ENCODE data around the gene GALNT16. TPM values are rescaled to one million over a fixed set of nuclear protein-coding genes. Genes with fewer than 3 reads are reported as not detected.

The GALNT16 gene
- total and polyA plus RNA-seq, 7 donors: 2.4 to 20.5 (median 5.3) TPM; not detected in 1

- Histone ChIP-seq H3K36me3 (no peaks in the 10 kb centered on the region), H3K9me3 (no peaks in the 10 kb centered on the region), H3K4me1 (no peaks in the 10 kb centered on the region), H3K27me3 (no peaks in the 10 kb centered on the region), H3K27ac (no peak overlapping the region), H3K4me3 (no peak overlapping the region)
- intact Hi-C loops (cut with DNase I): no loop called here
- DNase-seq: peak; percentile 11
- TF ChIP-seq EP300 (IDR thresholded peaks at IDR 0.05) (no peak), CTCF (IDR thresholded peaks at IDR 0.05) (no peak), POLR2AphosphoS5 (IDR thresholded peaks at IDR 0.05) (no peak), POLR2A (IDR thresholded peaks at IDR 0.05) (no peak)
- 83 to 91% methylated on average over 4 of the region's 4 CpGs for WGBS, 2 donors
Measured at GRCh38 chr14:69331206-69331605, 71.2 kb downstream of the GALNT16 start.

GRCh38 chr14:69332782-69333395 lies 72.9 kb downstream of the GALNT16 start:
- H3K9me3 ChIP-seq: no peaks in the 10 kb centered on the region
- 81 to 84% methylated on average over 13 of the region's 13 CpGs for WGBS, 2 donors
- H3K27ac ChIP-seq: no peak overlapping the region
- intact Hi-C loops (cut with DNase I): no loop called here
- no peak for TF ChIP-seq POLR2A (IDR thresholded peaks at IDR 0.05)
- TF ChIP-seq CTCF (IDR thresholded peaks at IDR 0.05): no peak
- no peak for TF ChIP-seq POLR2AphosphoS5 (IDR thresholded peaks at IDR 0.05)
- no peak for TF ChIP-seq EP300 (IDR thresholded peaks at IDR 0.05)
- no peaks in the 10 kb centered on the region for H3K36me3 ChIP-seq
- H3K4me3 ChIP-seq: no peak overlapping the region
- no peak for DNase-seq
- H3K27me3 ChIP-seq: no peaks in the 10 kb centered on the region
- H3K4me1 ChIP-seq: no peaks in the 10 kb centered on the region

GRCh38 chr14:69333791-69334337 lies 73.9 kb downstream of the GALNT16 start:
- 65 to 68% methylated on average over 4 of the region's 4 CpGs for WGBS, 2 donors
- TF ChIP-seq EP300 (IDR thresholded peaks at IDR 0.05) (no peak), POLR2AphosphoS5 (IDR thresholded peaks at IDR 0.05) (no peak), CTCF (IDR thresholded peaks at IDR 0.05) (no peak), POLR2A (IDR thresholded peaks at IDR 0.05) (no peak)
- H3K4me1 ChIP-seq: no peaks in the 10 kb centered on the region
- no peaks in the 10 kb centered on the region for H3K27me3 ChIP-seq
- H3K36me3 ChIP-seq: no peaks in the 10 kb centered on the region
- H3K4me3 ChIP-seq: no peak overlapping the region
- intact Hi-C loops (cut with DNase I): no loop called here
- no peak for DNase-seq
- H3K27ac ChIP-seq: no peak overlapping the region
- H3K9me3 ChIP-seq: no peaks in the 10 kb centered on the region

GRCh38 chr14:69334576-69334975 lies 74.6 kb downstream of the GALNT16 start:
- Histone ChIP-seq H3K27me3 (no peaks in the 10 kb centered on the region), H3K4me1 (no peaks in the 10 kb centered on the region), H3K4me3 (no peak overlapping the region), H3K9me3 (no peaks in the 10 kb centered on the region), H3K27ac (no peak overlapping the region), H3K36me3 (no peaks in the 10 kb centered on the region)
- TF ChIP-seq POLR2AphosphoS5 (IDR thresholded peaks at IDR 0.05): no peak
- TF ChIP-seq POLR2A (IDR thresholded peaks at IDR 0.05): no peak
- TF ChIP-seq EP300 (IDR thresholded peaks at IDR 0.05): no peak
- no peak for TF ChIP-seq CTCF (IDR thresholded peaks at IDR 0.05)
- DNase-seq: no peak
- WGBS, 2 donors: 85 to 94% methylated on average over 6 of the region's 6 CpGs
- intact Hi-C loops (cut with DNase I): no loop called here

GRCh38 chr14:69335371-69335771 lies 75.4 kb downstream of the GALNT16 start:
- Histone ChIP-seq H3K27ac (no peak overlapping the region), H3K4me1 (no peaks in the 10 kb centered on the region), H3K9me3 (no peaks in the 10 kb centered on the region), H3K36me3 (no peaks in the 10 kb centered on the region), H3K27me3 (no peaks in the 10 kb centered on the region), H3K4me3 (no peak overlapping the region)
- intact Hi-C loops (cut with DNase I): no loop called here
- no peak for DNase-seq
- TF ChIP-seq POLR2A (IDR thresholded peaks at IDR 0.05): no peak
- TF ChIP-seq EP300 (IDR thresholded peaks at IDR 0.05): no peak
- no peak for TF ChIP-seq CTCF (IDR thresholded peaks at IDR 0.05)
- TF ChIP-seq POLR2AphosphoS5 (IDR thresholded peaks at IDR 0.05): no peak
- WGBS, 2 donors: 60 to 74% methylated on average over 6 of the region's 6 CpGs
